H9 (cell line): ENCODE results near the gene DCDC2C. TPM values are rescaled to one million over a fixed set of nuclear protein-coding genes. Genes with fewer than 3 reads are reported as not detected.

Experiments used
- DNase-seq: peaks from one replicate; pipeline ENCODE4 v3.0.0-alpha.2; 2017
- H2AFZ ChIP-seq: one replicate; pipeline ENCODE4 v1.6.1; 2013; ENCODE audit warnings: mild to moderate bottlenecking, low read length, control low read depth, moderate library complexity
- H2AK5ac ChIP-seq: 2 replicates; pipeline ENCODE4 v1.6.1; 2013; ENCODE audit warnings: low read length, control low read depth, mixed read lengths; ENCODE audit not compliant: insufficient read length
- H2BK120ac ChIP-seq: one replicate; pipeline ENCODE4 v1.6.1; 2013; ENCODE audit warnings: low read depth, mild to moderate bottlenecking, low read length, control low read depth, inconsistent platforms; ENCODE audit not compliant: poor library complexity, severe bottlenecking
- H2BK12ac ChIP-seq: 2 replicates; pipeline ENCODE4 v1.6.1; 2013; ENCODE audit warnings: low read length, control low read depth, mixed read lengths, low read depth; ENCODE audit not compliant: insufficient read length
- H2BK15ac ChIP-seq: 2 replicates; pipeline ENCODE4 v1.6.1; 2013; ENCODE audit warnings: low read depth, low read length, control low read depth
- H2BK20ac ChIP-seq: one replicate; pipeline ENCODE4 v1.6.1; 2013; ENCODE audit warnings: low read depth, mild to moderate bottlenecking, low read length, control low read depth, inconsistent platforms; ENCODE audit not compliant: poor library complexity, severe bottlenecking
- H2BK5ac ChIP-seq: 2 replicates; pipeline ENCODE4 v1.6.1; 2013; ENCODE audit warnings: low read length, control low read depth, mixed read lengths; ENCODE audit not compliant: insufficient read length
- H3K14ac ChIP-seq: 2 replicates; pipeline ENCODE4 v1.6.1; 2013; ENCODE audit warnings: low read length, control low read depth; ENCODE audit not compliant: insufficient read depth
- H3K18ac ChIP-seq: 2 replicates; pipeline ENCODE4 v1.6.1; 2013; ENCODE audit warnings: low read depth, mild to moderate bottlenecking, mixed read lengths, low read length, control low read depth; ENCODE audit not compliant: insufficient read length
- H3K23ac ChIP-seq: 2 replicates; pipeline ENCODE4 v1.6.1; 2013; ENCODE audit warnings: low read length, control low read depth, mixed read lengths, low read depth; ENCODE audit not compliant: insufficient read length
- H3K23me2 ChIP-seq: 2 replicates; pipeline ENCODE4 v1.6.1; 2013; ENCODE audit warnings: low read depth, mild to moderate bottlenecking, mixed read lengths, low read length, control low read depth; ENCODE audit not compliant: insufficient read length, poor library complexity, severe bottlenecking
- H3K27ac ChIP-seq: 2 replicates; pipeline ENCODE4 v1.5.1; 2013; ENCODE audit warnings: low read length, control low read depth, mixed read lengths, low read depth; ENCODE audit not compliant: insufficient read length
- H3K27me3 ChIP-seq: 2 replicates; pipeline ENCODE4 v1.6.1; 2013; ENCODE audit warnings: low read length, control low read depth, inconsistent platforms; ENCODE audit not compliant: insufficient read depth
- H3K4ac ChIP-seq: 2 replicates; pipeline ENCODE4 v1.6.1; 2013; ENCODE audit warnings: low read depth, mild to moderate bottlenecking, control low read depth, inconsistent platforms, low read length, moderate library complexity
- H3K4me1 ChIP-seq: 2 replicates; pipeline ENCODE4 v1.6.1; 2013; ENCODE audit warnings: low read length, control low read depth, inconsistent platforms; ENCODE audit not compliant: insufficient read depth
- H3K4me2 ChIP-seq: 2 replicates; pipeline ENCODE4 v1.6.1; 2013; ENCODE audit warnings: low read length, control low read depth, mixed read lengths; ENCODE audit not compliant: insufficient read length, insufficient read depth
- H3K56ac ChIP-seq: 2 replicates; pipeline ENCODE4 v1.6.1; 2013; ENCODE audit warnings: low read depth, mild to moderate bottlenecking, mixed read lengths, low read length, control low read depth; ENCODE audit not compliant: insufficient read length
- H3K79me1 ChIP-seq: 2 replicates; pipeline ENCODE4 v1.6.1; 2013; ENCODE audit warnings: low read depth, mild to moderate bottlenecking, moderate library complexity, low read length, control low read depth, inconsistent platforms; ENCODE audit not compliant: insufficient read depth, poor library complexity, severe bottlenecking
- H3K79me2 ChIP-seq: 2 replicates; pipeline ENCODE4 v1.6.1; 2013; ENCODE audit warnings: low read length, control low read depth, inconsistent platforms; ENCODE audit not compliant: insufficient read depth
- H3K9ac ChIP-seq: 2 replicates; pipeline ENCODE4 v1.6.1; 2013; ENCODE audit warnings: low read length, control low read depth, mixed read lengths; ENCODE audit not compliant: insufficient read length; ENCODE audit errors: extremely low read depth
- H3K9me3 ChIP-seq: one replicate; pipeline ENCODE4 v1.6.1; 2013; ENCODE audit warnings: low read depth, low read length, inconsistent platforms; ENCODE audit not compliant: control insufficient read depth
- H3T11ph ChIP-seq: one replicate; pipeline ENCODE4 v1.6.1; 2013; ENCODE audit warnings: mild to moderate bottlenecking, low read length, control low read depth, inconsistent platforms
- H4K20me1 ChIP-seq: one replicate; pipeline ENCODE4 v1.6.1; 2013; ENCODE audit not compliant: control insufficient read depth, insufficient read length, insufficient read depth
- H4K5ac ChIP-seq: 2 replicates; pipeline ENCODE4 v1.6.1; 2013; ENCODE audit warnings: low read depth, mild to moderate bottlenecking, mixed read lengths, low read length, control low read depth; ENCODE audit not compliant: insufficient read length
- H4K8ac ChIP-seq: replicated peaks from 2 replicates; pipeline ENCODE4 v1.6.1; 2013; ENCODE audit warnings: low read length, control low read depth, mixed read lengths, low read depth; ENCODE audit not compliant: insufficient read length
- H4K91ac ChIP-seq: 2 replicates; pipeline ENCODE4 v1.6.1; 2013; ENCODE audit warnings: low read depth, mild to moderate bottlenecking, moderate library complexity, mixed read lengths, low read length, control low read depth; ENCODE audit not compliant: insufficient read length
- H3K27ac Mint-ChIP-seq, 3 experiments: 2 replicates in 2 of 3; 3 replicates in 1 of 3; pipeline ENCODE4 v1.8.0; 2020 to 2021; ENCODE audit warnings: mixed read lengths in 3 of 3, mild to moderate bottlenecking in 1 of 3, moderate library complexity in 1 of 3
- H3K27me3 Mint-ChIP-seq: 2 replicates; pipeline ENCODE4 v1.8.0; 2021; ENCODE audit warnings: low read depth, mild to moderate bottlenecking, moderate library complexity, mixed read lengths
- H3K36me3 Mint-ChIP-seq, 3 experiments: 2 replicates in 2 of 3; 3 replicates in 1 of 3; pipeline ENCODE4 v1.8.0; 2020 to 2021; ENCODE audit warnings: low read depth in 3 of 3, mixed read lengths in 3 of 3; ENCODE audit not compliant: insufficient read depth in 1 of 3
- H3K4me1 Mint-ChIP-seq, 2 experiments: 2 replicates each; pipeline ENCODE4 v1.8.0; 2020; ENCODE audit warnings: mixed read lengths in 2 of 2
- H3K4me3 Mint-ChIP-seq, 2 experiments: 2 replicates in 1 of 2; 3 replicates in 1 of 2; pipeline ENCODE4 v1.8.0; 2020 to 2021; ENCODE audit warnings: mild to moderate bottlenecking in 2 of 2, mixed read lengths in 2 of 2, moderate library complexity in 1 of 2
- H3K9me3 Mint-ChIP-seq, 2 experiments: 2 replicates in 1 of 2; 3 replicates in 1 of 2; pipeline ENCODE4 v1.8.0; 2020; ENCODE audit warnings: mild to moderate bottlenecking in 2 of 2, mixed read lengths in 2 of 2, moderate library complexity in 1 of 2
- WGBS: extraction: QIAGEN DNeasy Blood & Tissue Kit; methylation state at CpG from one replicate; pipeline ENCODE4 v1.1.7; 2013; ENCODE audit warnings: missing lambda C conversion rate, low lambda C conversion rate, mixed read lengths; ENCODE audit not compliant: insufficient read length; ENCODE audit errors: extremely low coverage; 5-methylcytosine and 5-hydroxymethylcytosine counted together
- total RNA-seq: library from RNA; stranded (reverse); gene quantifications from 2 replicates; pipeline ENCODE4 v1.2.1, GENCODE V29; 2021
- TF ChIP-seq, protein P1 (sequence below): fragments of 200-600 bp; sonication (generic); conservative IDR thresholded peaks from 3 replicates; pipeline ENCODE4 v1.8.0; 2021; ENCODE audit warnings: antibody characterized with exemption, mild to moderate bottlenecking

Gene DCDC2C
- total RNA-seq, 1 experiment from 2014 or later, result not detected

GRCh38 chr2:3677436-3677835 is 25.9 kb upstream of the DCDC2C start:
- Histone ChIP-seq H2AK5ac (no peak overlapping the region), H3T11ph (no peak overlapping the region), H3K23ac (no peak overlapping the region), H3K4me1 (no peaks in the 10 kb centered on the region), H4K20me1 (no peaks in the 10 kb centered on the region), H3K4ac (no peak overlapping the region), H4K91ac (no peak overlapping the region), H3K9ac (no peak overlapping the region), H3K79me1 (no peaks in the 10 kb centered on the region), H3K9me3 (no peaks in the 10 kb centered on the region), H2BK5ac (no peak overlapping the region), H3K27me3 (no peaks in the 10 kb centered on the region), H3K27ac (no peak overlapping the region), H4K5ac (no peak overlapping the region), H3K18ac (no peak overlapping the region), H3K56ac (no peak overlapping the region), H2BK12ac (no peak overlapping the region), H3K4me2 (no peak overlapping the region), H2BK15ac (no peak overlapping the region), H2BK20ac (no peak overlapping the region), H3K23me2 (no peaks in the 10 kb centered on the region), H2BK120ac (no peak overlapping the region), H2AFZ (no peak overlapping the region), H3K14ac (no peak overlapping the region; the same call in 1 of the 2 replicates), H3K79me2 (no peaks in the 10 kb centered on the region), H4K8ac (no peak overlapping the region)
- peaks cover 13% of the 10 kb centered on the region for H3K27me3 Mint-ChIP-seq
- no peak overlapping the region for H3K27ac Mint-ChIP-seq
- no CpG with 5 or more reads among the region's 9 CpGs for WGBS
- H3K4me1 Mint-ChIP-seq, result no peaks in the 10 kb centered on the region
- H3K4me3 Mint-ChIP-seq, result no peak overlapping the region
- H3K9me3 Mint-ChIP-seq, result no peaks in the 10 kb centered on the region; a peak in 1 of 5 replicates
- no peaks in the 10 kb centered on the region for H3K36me3 Mint-ChIP-seq
- TF ChIP-seq, protein P1, sequence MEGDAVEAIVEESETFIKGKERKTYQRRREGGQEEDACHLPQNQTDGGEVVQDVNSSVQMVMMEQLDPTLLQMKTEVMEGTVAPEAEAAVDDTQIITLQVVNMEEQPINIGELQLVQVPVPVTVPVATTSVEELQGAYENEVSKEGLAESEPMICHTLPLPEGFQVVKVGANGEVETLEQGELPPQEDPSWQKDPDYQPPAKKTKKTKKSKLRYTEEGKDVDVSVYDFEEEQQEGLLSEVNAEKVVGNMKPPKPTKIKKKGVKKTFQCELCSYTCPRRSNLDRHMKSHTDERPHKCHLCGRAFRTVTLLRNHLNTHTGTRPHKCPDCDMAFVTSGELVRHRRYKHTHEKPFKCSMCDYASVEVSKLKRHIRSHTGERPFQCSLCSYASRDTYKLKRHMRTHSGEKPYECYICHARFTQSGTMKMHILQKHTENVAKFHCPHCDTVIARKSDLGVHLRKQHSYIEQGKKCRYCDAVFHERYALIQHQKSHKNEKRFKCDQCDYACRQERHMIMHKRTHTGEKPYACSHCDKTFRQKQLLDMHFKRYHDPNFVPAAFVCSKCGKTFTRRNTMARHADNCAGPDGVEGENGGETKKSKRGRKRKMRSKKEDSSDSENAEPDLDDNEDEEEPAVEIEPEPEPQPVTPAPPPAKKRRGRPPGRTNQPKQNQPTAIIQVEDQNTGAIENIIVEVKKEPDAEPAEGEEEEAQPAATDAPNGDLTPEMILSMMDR, result no peak
- DNase-seq, result no peak
